A549 (cell line): Measurements from ENCODE around the gene TSPAN10.

Source experiments
- E2F6 ChIP-seq: IDR thresholded peaks from 2 replicates; pipeline ENCODE4 v1.6.1; 2012; ENCODE audit warnings: low read depth, borderline replicate concordance
- FOSL2 ChIP-seq, 2 experiments: fragments of 450-650 bp in 1 of 2; fragments of >200 bp in 1 of 2; sonication (Bioruptor Twin) in 1 of 2; formaldehyde crosslinking; IDR thresholded peaks; 2 replicates each; pipeline versions ENCODE4 v1.5.0 to v1.6.1; 2016 to 2020; ENCODE audit warnings: mild to moderate bottlenecking in 1 of 2, moderate library complexity in 1 of 2
- POLR2A ChIP-seq: IDR thresholded peaks from 2 replicates; pipeline ENCODE4 v1.6.1; 2012; ENCODE audit warnings: mild to moderate bottlenecking, low read length
- POLR2AphosphoS2 ChIP-seq: conservative IDR thresholded peaks from 2 replicates; pipeline ENCODE4 v1.6.1; 2012; ENCODE audit warnings: low read length, improper control_type of control experiment, inconsistent platforms
- SMC3 ChIP-seq: fragments of >200 bp; sonication (Bioruptor Twin); formaldehyde crosslinking; IDR thresholded peaks from 3 replicates; pipeline ENCODE4 v1.6.1; 2018; ENCODE audit warnings: inconsistent platforms
- TF ChIP-seq, protein P1 (sequence below): fragments of >200 bp; sonication (Bioruptor Twin); formaldehyde crosslinking; IDR thresholded peaks from 3 replicates; pipeline ENCODE4 v1.5.1; 2016

GRCh38 chr17:81690549-81690948, 53.6 kb downstream of the TSPAN10 start:
- TF ChIP-seq FOSL2 (IDR thresholded peaks at IDR 0.05) (no peak), FOSL2 (CRISPR knock-in tag; IDR thresholded peaks at IDR 0.05) (no peak), E2F6 (no peak), POLR2A (no peak), POLR2AphosphoS2 (no peak), SMC3 (no peak)
- TF ChIP-seq, protein P1, sequence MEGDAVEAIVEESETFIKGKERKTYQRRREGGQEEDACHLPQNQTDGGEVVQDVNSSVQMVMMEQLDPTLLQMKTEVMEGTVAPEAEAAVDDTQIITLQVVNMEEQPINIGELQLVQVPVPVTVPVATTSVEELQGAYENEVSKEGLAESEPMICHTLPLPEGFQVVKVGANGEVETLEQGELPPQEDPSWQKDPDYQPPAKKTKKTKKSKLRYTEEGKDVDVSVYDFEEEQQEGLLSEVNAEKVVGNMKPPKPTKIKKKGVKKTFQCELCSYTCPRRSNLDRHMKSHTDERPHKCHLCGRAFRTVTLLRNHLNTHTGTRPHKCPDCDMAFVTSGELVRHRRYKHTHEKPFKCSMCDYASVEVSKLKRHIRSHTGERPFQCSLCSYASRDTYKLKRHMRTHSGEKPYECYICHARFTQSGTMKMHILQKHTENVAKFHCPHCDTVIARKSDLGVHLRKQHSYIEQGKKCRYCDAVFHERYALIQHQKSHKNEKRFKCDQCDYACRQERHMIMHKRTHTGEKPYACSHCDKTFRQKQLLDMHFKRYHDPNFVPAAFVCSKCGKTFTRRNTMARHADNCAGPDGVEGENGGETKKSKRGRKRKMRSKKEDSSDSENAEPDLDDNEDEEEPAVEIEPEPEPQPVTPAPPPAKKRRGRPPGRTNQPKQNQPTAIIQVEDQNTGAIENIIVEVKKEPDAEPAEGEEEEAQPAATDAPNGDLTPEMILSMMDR: no peak
